ENCODE measurements around the gene NKX2-3. TPM values are rescaled to one million over a fixed set of nuclear protein-coding genes. Genes with fewer than 3 reads are reported as not detected.

Gene NKX2-3
- total RNA-seq, 4 donors from 2014 or later = not detected

DNA sequence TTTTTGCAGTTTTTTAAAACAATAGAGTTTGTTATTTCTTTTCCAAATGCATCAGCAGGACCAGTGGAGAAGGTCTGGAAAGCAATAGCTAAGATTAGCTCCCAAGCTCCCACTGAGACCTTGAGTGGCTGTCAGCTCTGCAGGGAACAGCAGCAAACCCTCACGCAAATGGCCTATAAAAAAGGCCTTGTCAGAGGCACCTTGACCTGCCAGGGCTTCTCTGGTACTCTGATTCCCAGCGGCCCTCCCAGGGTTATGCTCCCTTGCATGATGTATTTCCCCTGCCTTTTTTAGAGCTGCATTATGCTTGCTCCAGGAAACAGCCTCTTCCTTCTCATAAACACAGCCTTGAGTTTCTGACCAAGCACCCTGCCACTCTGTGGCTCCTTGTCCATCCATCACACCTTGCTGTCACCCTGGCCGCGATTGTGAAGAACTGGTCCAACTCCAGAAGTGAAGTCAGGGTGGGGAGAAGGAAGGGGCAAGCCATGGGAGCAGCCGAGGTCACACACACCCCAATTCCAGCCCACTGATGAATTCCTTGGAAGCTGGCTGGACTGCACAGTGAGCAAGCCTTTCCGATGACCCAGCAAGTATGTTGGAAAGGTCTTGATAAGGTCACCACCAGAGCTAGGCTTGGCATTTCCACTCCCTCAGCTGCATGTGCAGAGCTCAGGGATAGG is 35.3 kb upstream of the NKX2-3 start:
- intact Hi-C loops (cut with DNase I; ENCODE audit: low total_unique reads) = no loop called here
- in situ Hi-C loops (cut with MboI; ENCODE audit: low sequenced_read_pairs in 4 of 4) = no loop called here
- H3K27me3 ChIP-seq = peaks cover 0 to 8% (median 7%) of the 10 kb centered on the region in 3 donors

DNA sequence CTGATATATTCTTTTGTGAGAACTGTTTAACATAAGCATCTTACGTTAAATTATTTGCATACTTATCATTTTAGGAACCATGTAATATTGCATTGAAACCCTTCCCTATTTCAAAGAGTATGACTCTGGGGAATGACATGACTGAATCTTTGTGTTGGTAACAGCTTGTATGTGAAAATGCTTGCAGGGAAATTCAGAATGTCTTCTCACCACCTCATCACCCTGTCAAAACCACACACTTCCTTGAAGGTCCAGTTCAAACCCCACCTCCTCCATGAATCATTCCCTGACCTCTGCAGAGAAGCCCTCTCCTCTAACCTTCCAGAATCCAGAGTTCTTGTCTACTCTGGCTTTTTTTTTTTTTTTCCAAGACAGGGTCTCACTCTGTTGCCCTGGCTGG is 26.3 kb upstream of the NKX2-3 start:
- H3K4me3 ChIP-seq = no peak overlapping the region
- H3K4me1 ChIP-seq = no peaks in the 10 kb centered on the region
- H3K36me3 ChIP-seq = no peaks in the 10 kb centered on the region
- no peak for DNase-seq
- in situ Hi-C loops (cut with MboI; ENCODE audit: low sequenced_read_pairs in 4 of 4) (no loop called here), intact Hi-C loops (cut with DNase I; ENCODE audit: low total_unique reads) (no loop called here)
- H3K27ac ChIP-seq = no peak overlapping the region
- no peak for TF ChIP-seq POLR2A (IDR thresholded peaks at IDR 0.05)
- TF ChIP-seq, protein P1, sequence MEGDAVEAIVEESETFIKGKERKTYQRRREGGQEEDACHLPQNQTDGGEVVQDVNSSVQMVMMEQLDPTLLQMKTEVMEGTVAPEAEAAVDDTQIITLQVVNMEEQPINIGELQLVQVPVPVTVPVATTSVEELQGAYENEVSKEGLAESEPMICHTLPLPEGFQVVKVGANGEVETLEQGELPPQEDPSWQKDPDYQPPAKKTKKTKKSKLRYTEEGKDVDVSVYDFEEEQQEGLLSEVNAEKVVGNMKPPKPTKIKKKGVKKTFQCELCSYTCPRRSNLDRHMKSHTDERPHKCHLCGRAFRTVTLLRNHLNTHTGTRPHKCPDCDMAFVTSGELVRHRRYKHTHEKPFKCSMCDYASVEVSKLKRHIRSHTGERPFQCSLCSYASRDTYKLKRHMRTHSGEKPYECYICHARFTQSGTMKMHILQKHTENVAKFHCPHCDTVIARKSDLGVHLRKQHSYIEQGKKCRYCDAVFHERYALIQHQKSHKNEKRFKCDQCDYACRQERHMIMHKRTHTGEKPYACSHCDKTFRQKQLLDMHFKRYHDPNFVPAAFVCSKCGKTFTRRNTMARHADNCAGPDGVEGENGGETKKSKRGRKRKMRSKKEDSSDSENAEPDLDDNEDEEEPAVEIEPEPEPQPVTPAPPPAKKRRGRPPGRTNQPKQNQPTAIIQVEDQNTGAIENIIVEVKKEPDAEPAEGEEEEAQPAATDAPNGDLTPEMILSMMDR (IDR thresholded peaks at IDR 0.05 in 4 of 5, conservative IDR thresholded peaks at IDR 0.05 in 1 of 5) = no peak
- peaks cover 16 to 31% (median 21%) of the 10 kb centered on the region in 3 donors for H3K27me3 ChIP-seq
- H3K9me3 ChIP-seq = no peaks in the 10 kb centered on the region
- no peak for ATAC-seq

More for the DNA sequence above, 35.3 kb upstream of the NKX2-3 start:
- Histone ChIP-seq H3K4me3 (no peak overlapping the region), H3K27ac (no peak overlapping the region), H3K9me3 (no peaks in the 10 kb centered on the region), H3K4me1 (no peaks in the 10 kb centered on the region), H3K36me3 (no peaks in the 10 kb centered on the region)
- no peak for DNase-seq
- ATAC-seq = no peak
- no peak for TF ChIP-seq POLR2A (IDR thresholded peaks at IDR 0.05)
- TF ChIP-seq, protein P1 (IDR thresholded peaks at IDR 0.05 in 4 of 5, conservative IDR thresholded peaks at IDR 0.05 in 1 of 5) = no peak

DNA sequence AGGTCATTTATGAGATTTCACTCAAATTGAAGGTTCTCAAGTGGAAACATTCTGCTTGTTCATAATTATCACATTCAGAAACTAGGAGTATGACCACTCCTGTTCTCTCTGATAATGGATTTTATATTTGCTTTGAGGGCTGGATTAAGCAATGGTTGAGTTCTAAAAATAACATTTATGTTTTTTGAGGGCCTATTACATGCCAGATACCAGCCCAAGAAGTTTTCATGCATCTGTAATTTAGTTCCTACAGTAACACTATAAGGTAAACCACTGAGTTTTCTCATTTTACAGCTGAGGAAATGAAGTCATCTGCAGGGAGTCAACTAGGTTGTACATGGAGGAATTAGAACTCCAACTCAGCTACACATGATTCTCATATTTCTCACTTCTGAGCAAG is 25.5 kb upstream of the NKX2-3 start:
- H3K4me3 ChIP-seq = no peak overlapping the region
- no peak for DNase-seq
- peaks cover 15 to 27% (median 21%) of the 10 kb centered on the region in 3 donors for H3K27me3 ChIP-seq
- TF ChIP-seq, protein P1 (IDR thresholded peaks at IDR 0.05 in 4 of 5, conservative IDR thresholded peaks at IDR 0.05 in 1 of 5) = no peak
- TF ChIP-seq POLR2A (IDR thresholded peaks at IDR 0.05) = no peak
- intact Hi-C loops (cut with DNase I; ENCODE audit: low total_unique reads) (no loop called here), in situ Hi-C loops (cut with MboI; ENCODE audit: low sequenced_read_pairs in 4 of 4) (no loop called here)
- no peaks in the 10 kb centered on the region for H3K36me3 ChIP-seq
- H3K9me3 ChIP-seq = no peaks in the 10 kb centered on the region
- no peak for ATAC-seq
- no peaks in the 10 kb centered on the region for H3K4me1 ChIP-seq
- H3K27ac ChIP-seq = no peak overlapping the region

DNA sequence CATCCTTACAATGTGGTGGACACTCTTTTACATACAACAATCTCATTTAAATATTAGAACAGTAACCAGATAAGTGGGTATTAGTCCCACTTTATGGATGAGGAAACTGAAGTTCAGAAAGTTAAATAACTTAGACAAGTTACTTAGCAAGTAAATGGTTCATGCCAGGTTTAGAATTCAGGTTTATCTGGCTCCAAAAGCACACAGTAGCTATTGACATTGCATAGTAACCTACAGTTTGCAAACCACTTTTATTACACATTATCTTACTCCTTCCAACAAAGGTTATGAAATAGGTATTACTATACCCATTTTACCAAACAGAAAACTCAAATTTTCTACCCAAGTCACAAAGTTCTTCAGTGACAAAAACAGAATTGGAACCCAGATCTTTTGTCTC is 19.7 kb upstream of the NKX2-3 start:
- no peak for DNase-seq
- H3K36me3 ChIP-seq = no peaks in the 10 kb centered on the region
- peaks cover 18 to 38% (median 33%) of the 10 kb centered on the region in 3 donors for H3K27me3 ChIP-seq
- intact Hi-C loops (cut with DNase I; ENCODE audit: low total_unique reads) = no loop called here
- in situ Hi-C loops (cut with MboI; ENCODE audit: low sequenced_read_pairs in 4 of 4) = no loop called here
- TF ChIP-seq, protein P1 (IDR thresholded peaks at IDR 0.05 in 4 of 5, conservative IDR thresholded peaks at IDR 0.05 in 1 of 5) = no peak
- no peak for TF ChIP-seq POLR2A (IDR thresholded peaks at IDR 0.05)
- no peak for ATAC-seq
- no peak overlapping the region for H3K27ac ChIP-seq
- H3K4me1 ChIP-seq = no peaks in the 10 kb centered on the region
- no peak overlapping the region for H3K4me3 ChIP-seq
- no peaks in the 10 kb centered on the region for H3K9me3 ChIP-seq

DNA sequence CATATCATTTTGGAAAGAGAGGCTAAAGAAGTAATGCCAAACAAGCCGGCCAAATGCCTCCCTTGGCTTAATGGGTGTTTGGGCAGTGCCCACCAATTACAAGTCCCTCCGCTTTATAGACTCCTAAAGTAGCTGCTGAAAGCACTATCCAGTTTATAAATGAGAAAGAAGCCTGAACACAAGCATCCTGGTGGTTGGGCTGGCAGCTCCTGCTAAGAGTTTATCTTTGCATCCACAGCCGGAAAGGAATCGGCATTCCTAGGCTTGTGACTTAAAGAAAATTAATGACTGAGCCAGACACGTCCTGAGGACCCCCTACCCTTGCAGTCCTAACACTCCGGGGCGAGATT is 13.1 kb upstream of the NKX2-3 start:
- H3K36me3 ChIP-seq = no peaks in the 10 kb centered on the region
- intact Hi-C loops (cut with DNase I; ENCODE audit: low total_unique reads) = no loop called here
- TF ChIP-seq, protein P1 (IDR thresholded peaks at IDR 0.05 in 4 of 5, conservative IDR thresholded peaks at IDR 0.05 in 1 of 5) = no peak
- TF ChIP-seq POLR2A (IDR thresholded peaks at IDR 0.05) = no peak
- peaks cover 77% of the 10 kb centered on the region in 3 donors for H3K27me3 ChIP-seq
- H3K4me1 ChIP-seq = peaks cover 8 to 14% of the 10 kb centered on the region in 2 donors
- no peak overlapping the region for H3K4me3 ChIP-seq
- DNase-seq (no peak), ATAC-seq (no peak)
- no peak overlapping the region for H3K27ac ChIP-seq
- in situ Hi-C loops (cut with MboI; ENCODE audit: low sequenced_read_pairs in 4 of 4) = no loop called here
- no peaks in the 10 kb centered on the region for H3K9me3 ChIP-seq
